Renal pelvis (tissue), 12 donors: Measurements from ENCODE around the gene H2BK1. TPM values are rescaled to one million over a fixed set of nuclear protein-coding genes. Genes with fewer than 3 reads are reported as not detected.

Experiments
- DNase-seq: peaks from one replicate; pipeline ENCODE4 v3.0.0-alpha.2; 2013
- long read RNA-seq, 16 experiments: transcript quantifications; one replicate each; lab custom pipeline, GENCODE V29; 2026
- polyA plus RNA-seq, 3 donors: library from polyadenylated mRNA; unstranded; fragments of 120-200 nt; gene quantifications; one replicate each; pipeline ENCODE4 v1.2.1, GENCODE V29; 2013; ENCODE audit not compliant: insufficient read length in 3 of 3

Gene H2BK1
- polyA plus RNA-seq: not detected
- long read RNA-seq, donor 1: 0 reads
- long read RNA-seq, donor 2: 0 reads
- long read RNA-seq, donor 3: 0 reads
- long read RNA-seq, donor 4: 0 reads
- long read RNA-seq, donor 5: 0 reads
- long read RNA-seq, donor 6: 0 reads
- long read RNA-seq, donor 7: 0 reads
- long read RNA-seq, donor 8: 0 reads
- long read RNA-seq, donor 9: 0 reads
- long read RNA-seq, donor 10: 0 reads
- long read RNA-seq, donor 11: 0 reads
- long read RNA-seq, donor 12: 0 reads
- long read RNA-seq, donor 13: 0 reads
- long read RNA-seq, donor 14: 0 reads
- long read RNA-seq, donor 15: 0 reads
- long read RNA-seq, donor 16: 0 reads

- DNase-seq: no peak
These were observed at the start of gene H2BK1 for GRCh38 chr7:151210087-151210854. Gene H2BK1, minus strand, starts transcription at chr7:151210488. Its CDS starts 170 bp downstream, at chr7:151210318.

- DNase-seq: no peak
These were observed 47.7 kb upstream of the H2BK1 start for GRCh38 chr7:151257990-151258389.

GRCh38 chr7:151256410-151257045 is 46.2 kb upstream of the H2BK1 start:
- no peak for DNase-seq

- DNase-seq: no peak
These were observed 45.1 kb upstream of the H2BK1 start for GRCh38 chr7:151255390-151255789.

GRCh38 chr7:151254851-151255250 is 44.6 kb upstream of the H2BK1 start:
- DNase-seq: no peak

- no peak for DNase-seq
These were observed 44.0 kb upstream of the H2BK1 start for GRCh38 chr7:151254316-151254715.

DNA sequence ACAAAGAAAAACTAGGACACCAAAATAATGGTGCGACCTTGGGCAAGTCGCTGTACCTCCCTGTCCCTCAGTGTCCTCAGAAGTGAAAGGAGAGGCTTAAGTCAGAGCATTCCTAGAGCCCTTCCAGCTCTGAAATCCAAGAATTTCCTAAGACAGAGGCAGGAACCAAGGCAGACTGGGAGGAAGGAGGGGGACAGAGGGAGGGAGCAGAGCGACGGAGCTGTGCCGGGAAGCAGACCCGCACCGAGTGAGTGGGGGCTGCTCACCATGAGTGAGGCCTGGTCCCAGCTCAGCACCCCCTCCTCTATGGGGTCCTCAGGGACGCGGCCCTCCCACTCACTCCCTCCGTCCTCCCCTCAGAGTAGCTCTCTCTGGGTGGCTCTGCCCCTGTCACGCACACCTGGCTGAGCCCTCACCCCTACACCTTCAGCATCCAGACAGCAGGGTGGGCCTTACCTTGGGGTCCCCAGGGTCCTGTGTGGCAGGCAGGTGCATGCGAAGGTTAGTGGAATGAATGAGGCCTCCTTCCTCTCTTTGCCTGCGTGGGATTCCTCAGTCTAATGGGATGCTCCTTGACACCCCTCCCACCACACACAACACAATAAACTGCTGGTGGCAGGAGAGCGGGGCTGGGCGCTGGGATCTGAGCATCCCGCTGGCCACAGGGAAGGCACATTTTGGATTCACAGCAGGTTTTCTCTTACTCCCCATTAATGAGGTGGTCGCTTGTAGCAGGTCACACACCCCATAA is 42.8 kb upstream of the H2BK1 start:
- DNase-seq: no peak

GRCh38 chr7:151252561-151252835 is 42.2 kb upstream of the H2BK1 start:
- no peak for DNase-seq

DNA sequence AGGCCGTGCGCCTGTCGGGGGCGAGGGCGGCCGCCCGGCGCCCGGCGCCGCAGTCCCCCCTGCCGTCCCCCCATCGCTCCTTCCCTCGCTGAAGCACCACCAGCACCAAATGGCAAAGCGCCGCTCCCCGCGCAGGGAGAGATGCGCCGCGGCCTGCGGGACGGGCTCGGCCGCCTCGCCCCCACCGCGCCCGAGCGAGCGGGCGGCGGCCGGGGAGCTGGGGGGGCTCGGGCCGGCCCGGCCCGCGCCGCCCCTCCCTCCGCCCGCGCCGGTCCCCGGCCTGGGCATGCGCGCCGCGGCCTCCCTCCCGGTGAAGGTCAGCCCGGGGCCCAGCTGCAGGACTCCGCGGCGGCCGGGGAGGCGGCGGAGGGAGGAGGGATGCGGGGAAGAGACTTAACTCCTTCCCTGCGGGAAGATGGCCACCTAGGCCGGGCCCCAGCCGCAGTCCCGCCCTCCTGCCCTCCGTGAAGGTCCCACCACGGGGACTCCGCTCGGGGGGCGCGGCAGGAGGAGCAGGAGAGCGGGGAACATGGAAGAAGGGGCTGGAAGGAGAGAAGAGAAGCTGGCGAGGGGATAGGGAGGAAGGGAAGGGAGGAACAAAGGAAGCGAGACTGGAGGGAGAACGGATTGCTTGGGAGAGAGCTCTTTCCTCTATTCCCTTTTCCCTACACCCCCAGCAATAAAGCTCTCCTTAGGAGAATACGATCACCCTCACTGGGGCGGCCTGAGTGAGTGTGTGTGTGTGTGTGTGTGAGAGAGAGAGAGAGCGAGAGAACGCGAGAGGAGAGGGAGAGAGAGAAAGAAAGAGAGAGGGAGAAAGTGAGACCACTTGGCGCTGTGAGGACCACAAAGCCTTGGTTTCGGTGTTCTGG is 41.6 kb upstream of the H2BK1 start:
- peak; percentile 85 for DNase-seq

GRCh38 chr7:151251328-151251688 is 41.0 kb upstream of the H2BK1 start:
- no peak for DNase-seq

GRCh38 chr7:151250181-151251132 is 40.2 kb upstream of the H2BK1 start:
- DNase-seq: no peak

DNA sequence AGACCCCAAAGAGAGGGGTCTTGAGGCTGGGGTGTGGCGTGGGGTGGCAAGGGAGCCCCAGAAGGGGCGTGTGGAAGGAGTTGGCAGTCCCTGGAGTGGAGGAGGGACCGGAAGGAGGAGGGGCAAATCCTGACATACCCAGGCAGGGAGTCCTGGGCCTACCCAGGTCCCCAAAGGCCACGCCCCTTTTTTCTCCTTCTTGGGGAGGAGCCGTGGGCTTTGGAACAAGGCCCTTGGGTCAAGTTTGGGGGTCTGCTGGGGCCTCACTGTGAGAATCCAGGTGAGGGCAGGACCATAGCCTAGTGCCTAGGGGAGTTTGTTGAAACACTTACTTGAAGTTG is 39.4 kb upstream of the H2BK1 start:
- DNase-seq: no peak

- no peak for DNase-seq
These were observed 38.9 kb upstream of the H2BK1 start for GRCh38 chr7:151249034-151249731.

GRCh38 chr7:151248346-151249033 is 38.2 kb upstream of the H2BK1 start, which contains the start of gene SMARCD3:
Gene SMARCD3, minus strand, starts transcription at chr7:151248694. Its CDS starts 132 bp downstream, at chr7:151248562.
- peak; percentile 80 for DNase-seq

DNA sequence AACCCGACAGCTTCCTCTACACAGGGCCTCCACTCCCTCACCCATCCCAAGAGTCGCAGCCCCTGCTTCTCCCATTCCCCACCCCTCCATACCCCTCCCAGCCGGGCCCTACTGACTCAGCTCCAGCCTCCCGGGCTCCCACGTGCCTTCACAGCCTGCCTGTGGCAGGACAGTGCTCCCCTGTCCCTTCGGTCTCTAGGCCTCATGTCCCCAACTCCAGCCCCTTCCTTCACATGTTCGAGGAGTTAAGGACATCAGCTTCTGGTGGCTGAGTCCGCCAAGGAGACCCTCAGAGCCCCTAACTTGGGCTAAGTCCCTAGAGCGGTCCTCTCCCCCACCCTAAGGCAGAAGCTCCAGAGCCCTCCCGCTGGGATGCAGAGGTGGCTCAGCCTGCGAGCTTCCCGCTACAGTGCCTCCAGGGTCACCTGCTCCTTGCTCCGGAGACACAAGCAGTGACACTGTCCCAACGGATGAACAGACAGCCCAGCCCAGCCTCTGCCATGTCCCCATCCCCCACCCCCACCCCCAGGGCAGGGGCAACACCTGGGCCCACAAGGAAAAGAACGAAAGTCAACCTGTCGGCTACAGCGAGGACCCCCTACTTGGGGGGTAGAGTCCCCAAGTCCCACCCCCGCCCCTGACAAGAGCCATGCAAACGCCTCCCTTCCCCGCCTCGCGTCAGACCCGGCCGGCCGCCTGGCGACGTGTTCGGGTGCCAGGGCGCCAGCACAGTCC is 37.5 kb upstream of the H2BK1 start:
- no peak for DNase-seq

- no peak for DNase-seq
These were observed 36.7 kb upstream of the H2BK1 start for GRCh38 chr7:151246851-151247580.

DNA sequence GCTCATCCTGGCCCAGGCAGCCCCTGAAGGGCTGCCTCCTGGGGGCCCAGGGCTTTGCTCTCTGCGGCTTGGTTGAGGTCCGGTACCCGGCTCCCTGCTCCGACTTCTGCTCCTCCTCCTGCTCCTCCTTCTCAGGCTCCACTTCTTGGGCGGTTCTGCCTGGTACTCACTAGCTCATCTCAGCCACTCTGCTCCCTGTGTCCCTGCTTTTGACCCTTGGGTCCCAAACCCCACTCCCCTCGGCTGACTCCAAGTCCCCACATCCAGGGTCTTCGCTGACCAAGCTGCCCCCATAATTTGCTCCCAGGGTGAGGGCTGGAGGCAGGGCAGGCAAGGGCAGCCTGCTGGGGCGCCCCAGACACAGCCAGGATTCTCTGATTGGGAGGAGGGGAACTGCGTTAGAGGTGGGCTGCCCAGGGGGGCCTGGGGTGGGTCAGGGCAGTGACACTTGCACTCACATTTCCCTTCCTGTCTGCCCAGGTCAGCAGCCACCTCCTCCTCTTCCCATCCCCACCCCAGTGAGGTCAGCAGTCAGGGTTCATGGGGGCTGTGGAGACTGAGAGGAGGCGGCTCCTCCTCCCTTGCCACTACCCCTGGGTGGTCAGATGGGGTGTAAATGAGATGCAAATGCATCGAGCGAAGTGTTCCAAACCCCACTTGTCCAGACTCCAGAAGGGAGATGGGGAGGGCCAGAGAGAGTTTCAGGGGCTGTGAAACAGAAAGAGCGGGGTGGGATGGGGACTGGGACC is 36.0 kb upstream of the H2BK1 start:
- DNase-seq: no peak
